ENCODE results near the gene DNAJC21. TPM values are rescaled to one million over a fixed set of nuclear protein-coding genes. Genes with fewer than 3 reads are reported as not detected.
A peak's percentile ranks its signal among the peaks of the same experiment; 100 is the strongest.

DNAJC21 gene
- polyA plus RNA-seq, 3 donors = 8.5 to 10.2 (median 8.6) TPM

- Histone ChIP-seq H4K20me1 (ENCODE audit: insufficient read depth, low read length) (no peaks in the 10 kb centered on the region), H3K79me2 (ENCODE audit: insufficient read depth, low read length) (peaks cover 67% of the 10 kb centered on the region), H2AFZ (ENCODE audit: insufficient read depth, low read depth, low read length, poor library complexity, severe bottlenecking) (peak within 1 kb of the TSS; percentile 96), H3K36me3 (replicated peaks in 1 of 2; ENCODE audit: control insufficient read depth in 1 of 2, insufficient read depth in 2 of 2, low read length in 2 of 2) (peaks cover 22 to 25% of the 10 kb centered on the region in 2 donors), H3K4me3 (replicated peaks in 1 of 3; ENCODE audit: low read depth in 2 of 3, low read length in 3 of 3) (peak within 1 kb of the TSS; percentile 87 to 96 (median 94)), H3K27ac (ENCODE audit: low read depth in 1 of 2, low read length in 2 of 2) (peak within 1 kb of the TSS; percentile 69 to 86), H3K9ac (ENCODE audit: insufficient read depth, low read length, poor library complexity, severe bottlenecking) (peak within 1 kb of the TSS; percentile 83), H3K4me2 (replicated peaks; ENCODE audit: extremely low read depth, low read length, poor library complexity, severe bottlenecking) (peak within 1 kb of the TSS; percentile 96), H3K9me3 (replicated peaks in 1 of 2; ENCODE audit: control insufficient read depth in 1 of 2, insufficient read depth in 1 of 2, low read length in 2 of 2) (no peaks in the 10 kb centered on the region), H3K27me3 (ENCODE audit: control insufficient read depth in 2 of 2, insufficient read depth in 2 of 2, low read length in 2 of 2) (no peaks in the 10 kb centered on the region), H3K4me1 (ENCODE audit: control insufficient read depth in 1 of 2, insufficient read depth in 2 of 2, low read length in 2 of 2) (peaks cover 15 to 19% of the 10 kb centered on the region in 2 donors)
- Mint-ChIP-seq H3K36me3 (peaks cover 19 to 31% of the 10 kb centered on the region in 2 donors), H3K4me3 (no peak within 1 kb of the TSS), H3K4me1 (peaks cover 17% of the 10 kb centered on the region), H3K27ac (no peak within 1 kb of the TSS), H3K27me3 (ENCODE audit: low read depth in 3 of 3) (no peaks in the 10 kb centered on the region), H3K9me3 (no peaks in the 10 kb centered on the region)
- WGBS (ENCODE audit: insufficient coverage) = 0% methylated on average over 60 of the region's 67 CpGs
- intact Hi-C loops (cut with micrococcal nuclease) = loop anchor here in 1 of 2 donors (5.0 to 10.0 kb wide), 2 partner anchors 1237 to 1330 kb away; partner anchors contain the start of genes LMBRD2, NADK2 and SKP2
- no peak for TF ChIP-seq CTCF (IDR thresholded peaks at IDR 0.05)
- DNase-seq = peak; percentile 92 to 95 (median 94)
Observed at GRCh38 chr5:34915139-34915855, 14.1 kb upstream of the DNAJC21 start, which contains the start of the genes BRIX1 and RAD1. BRIX1 (plus strand) TSS chr5:34915711; CDS start chr5:34915739, 28 bp downstream. RAD1 (minus strand) TSS chr5:34915504; CDS start chr5:34914892, 612 bp downstream.

- no peak for DNase-seq
- intact Hi-C loops (cut with micrococcal nuclease) = loop anchor here in 1 of 2 donors (5.0 to 10.0 kb wide), 2 partner anchors 1236 to 1329 kb away; partner anchors contain the start of genes LMBRD2, NADK2 and SKP2
- Histone ChIP-seq H3K9me3 (replicated peaks in 1 of 2; ENCODE audit: control insufficient read depth in 1 of 2, insufficient read depth in 1 of 2, low read length in 2 of 2) (no peaks in the 10 kb centered on the region), H3K36me3 (replicated peaks in 1 of 2; ENCODE audit: control insufficient read depth in 1 of 2, insufficient read depth in 2 of 2, low read length in 2 of 2) (peaks cover 23 to 26% of the 10 kb centered on the region in 2 donors), H3K79me2 (ENCODE audit: insufficient read depth, low read length) (peaks cover 67% of the 10 kb centered on the region), H3K4me3 (replicated peaks in 1 of 3; ENCODE audit: low read depth in 2 of 3, low read length in 3 of 3) (peak overlapping the region; percentile 87 to 96 (median 94)), H3K4me2 (replicated peaks; ENCODE audit: extremely low read depth, low read length, poor library complexity, severe bottlenecking) (peak overlapping the region; percentile 96), H3K4me1 (ENCODE audit: control insufficient read depth in 1 of 2, insufficient read depth in 2 of 2, low read length in 2 of 2) (peaks cover 15 to 19% of the 10 kb centered on the region in 2 donors), H3K9ac (ENCODE audit: insufficient read depth, low read length, poor library complexity, severe bottlenecking) (peak overlapping the region; percentile 83), H2AFZ (ENCODE audit: insufficient read depth, low read depth, low read length, poor library complexity, severe bottlenecking) (peak overlapping the region; percentile 96), H3K27me3 (ENCODE audit: control insufficient read depth in 2 of 2, insufficient read depth in 2 of 2, low read length in 2 of 2) (no peaks in the 10 kb centered on the region), H3K27ac (ENCODE audit: low read depth in 1 of 2, low read length in 2 of 2) (peak overlapping the region; percentile 69 to 86), H4K20me1 (ENCODE audit: insufficient read depth, low read length) (no peaks in the 10 kb centered on the region)
- no peaks in the 10 kb centered on the region for H3K9me3 Mint-ChIP-seq
- H3K27ac Mint-ChIP-seq = no peak overlapping the region
- H3K36me3 Mint-ChIP-seq = peaks cover 19 to 26% of the 10 kb centered on the region in 2 donors
- H3K27me3 Mint-ChIP-seq (ENCODE audit: low read depth in 3 of 3) = no peaks in the 10 kb centered on the region
- 0% methylated on average over 17 of the region's 20 CpGs for WGBS (ENCODE audit: insufficient coverage)
- H3K4me1 Mint-ChIP-seq = peaks cover 17% of the 10 kb centered on the region
- TF ChIP-seq CTCF (IDR thresholded peaks at IDR 0.05) = no peak
- no peak overlapping the region for H3K4me3 Mint-ChIP-seq
Observed at GRCh38 chr5:34915856-34916192, 13.5 kb upstream of the DNAJC21 start.

All from CD14-positive monocyte (primary cell).